ENCODE data around the gene PCSK7. TPM values are rescaled to one million over a fixed set of nuclear protein-coding genes. Genes with fewer than 3 reads are reported as not detected.

PCSK7 gene
- total RNA-seq, 2 donors from 2014 or later, result 25.3 to 32.8 TPM

DNA sequence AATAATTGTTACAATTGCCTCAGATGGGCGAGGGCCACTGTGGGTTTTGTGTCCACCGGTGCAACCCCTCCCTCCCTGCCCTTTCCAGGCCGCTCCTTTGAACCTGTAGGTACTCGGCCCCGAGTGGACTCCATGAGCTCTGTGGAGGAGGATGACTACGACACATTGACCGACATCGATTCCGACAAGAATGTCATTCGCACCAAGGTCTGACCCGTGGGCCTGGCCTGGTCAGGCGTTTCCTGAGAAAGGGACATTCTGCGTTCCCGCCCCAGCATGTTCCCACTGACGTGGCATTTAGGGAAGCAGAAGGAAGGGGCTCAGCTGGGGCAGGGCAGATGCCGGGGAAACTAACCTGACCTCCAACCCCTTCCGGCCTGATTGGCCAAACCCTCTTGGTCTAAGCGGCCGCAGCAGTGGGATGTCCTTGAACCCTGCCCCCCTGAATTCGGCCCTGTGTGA, 43.2 kb downstream of the PCSK7 start:
- TF ChIP-seq, protein P1, sequence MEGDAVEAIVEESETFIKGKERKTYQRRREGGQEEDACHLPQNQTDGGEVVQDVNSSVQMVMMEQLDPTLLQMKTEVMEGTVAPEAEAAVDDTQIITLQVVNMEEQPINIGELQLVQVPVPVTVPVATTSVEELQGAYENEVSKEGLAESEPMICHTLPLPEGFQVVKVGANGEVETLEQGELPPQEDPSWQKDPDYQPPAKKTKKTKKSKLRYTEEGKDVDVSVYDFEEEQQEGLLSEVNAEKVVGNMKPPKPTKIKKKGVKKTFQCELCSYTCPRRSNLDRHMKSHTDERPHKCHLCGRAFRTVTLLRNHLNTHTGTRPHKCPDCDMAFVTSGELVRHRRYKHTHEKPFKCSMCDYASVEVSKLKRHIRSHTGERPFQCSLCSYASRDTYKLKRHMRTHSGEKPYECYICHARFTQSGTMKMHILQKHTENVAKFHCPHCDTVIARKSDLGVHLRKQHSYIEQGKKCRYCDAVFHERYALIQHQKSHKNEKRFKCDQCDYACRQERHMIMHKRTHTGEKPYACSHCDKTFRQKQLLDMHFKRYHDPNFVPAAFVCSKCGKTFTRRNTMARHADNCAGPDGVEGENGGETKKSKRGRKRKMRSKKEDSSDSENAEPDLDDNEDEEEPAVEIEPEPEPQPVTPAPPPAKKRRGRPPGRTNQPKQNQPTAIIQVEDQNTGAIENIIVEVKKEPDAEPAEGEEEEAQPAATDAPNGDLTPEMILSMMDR (IDR thresholded peaks at IDR 0.05), result no peak
- DNase-seq (ENCODE audit: low spot score), result no peak
- Histone ChIP-seq H3K9me3 (no peaks in the 10 kb centered on the region), H3K27ac (no peak overlapping the region), H3K4me3 (no peak overlapping the region), H3K4me1 (no peaks in the 10 kb centered on the region), H3K36me3 (peaks cover 77% of the 10 kb centered on the region), H3K27me3 (no peaks in the 10 kb centered on the region)

DNA sequence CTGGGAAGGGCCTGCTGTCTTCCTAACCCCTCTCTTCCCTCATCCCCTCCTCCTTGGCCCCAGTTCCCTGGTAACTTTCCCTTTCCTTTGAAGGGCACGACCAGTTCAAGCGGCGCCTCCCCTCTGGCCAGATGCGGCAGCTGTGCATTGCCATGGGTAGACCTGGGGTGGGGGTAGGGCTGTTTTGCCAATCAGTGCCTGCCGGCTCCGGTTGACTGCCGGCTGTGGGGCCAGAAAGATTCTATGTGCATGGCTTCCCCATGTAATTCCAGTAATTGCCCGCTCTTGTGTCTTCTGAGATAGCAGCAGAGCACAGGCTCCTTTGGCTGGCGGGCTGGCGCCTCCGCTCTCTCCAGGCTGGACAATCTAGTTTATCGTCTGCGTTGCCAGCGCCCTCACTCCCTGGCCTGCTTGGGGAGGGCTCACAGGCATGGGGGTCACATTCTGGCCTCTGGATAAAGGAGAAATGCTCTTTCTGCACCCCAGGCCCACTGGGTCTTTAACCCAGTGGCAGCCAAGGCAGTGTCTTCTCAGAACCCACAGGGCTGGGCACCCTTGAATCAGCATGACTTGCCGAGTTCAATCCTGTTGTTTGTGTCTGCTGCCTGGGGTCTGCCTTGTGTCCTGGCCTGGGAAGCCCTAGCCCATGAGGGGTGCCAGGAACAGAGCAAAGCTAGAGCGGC, 43.9 kb downstream of the PCSK7 start:
- no peak for DNase-seq (ENCODE audit: low spot score)

DNA sequence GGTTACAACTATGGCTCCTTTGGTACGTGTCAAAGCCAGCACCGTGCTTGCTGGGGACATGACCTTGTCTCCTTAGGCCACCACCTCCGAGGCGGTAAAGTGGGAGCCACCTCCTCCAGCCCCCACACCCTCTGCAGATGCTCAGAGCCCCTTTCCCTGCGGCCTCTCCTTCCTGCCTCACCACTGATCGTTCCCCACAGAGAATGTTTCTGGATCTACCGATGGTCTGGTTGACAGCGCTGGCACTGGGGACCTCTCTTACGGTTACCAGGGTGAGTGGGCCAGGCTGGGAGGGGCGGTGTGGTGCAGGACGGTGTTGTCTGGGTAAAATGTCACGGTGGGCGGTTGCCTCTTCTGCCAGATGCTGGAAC, 44.5 kb downstream of the PCSK7 start:
- H3K27ac ChIP-seq, result no peak overlapping the region
- H3K4me3 ChIP-seq, result no peak overlapping the region
- no peaks in the 10 kb centered on the region for H3K9me3 ChIP-seq
- H3K36me3 ChIP-seq, result peaks cover 75% of the 10 kb centered on the region
- DNase-seq (ENCODE audit: low spot score), result no peak
- TF ChIP-seq, protein P1 (IDR thresholded peaks at IDR 0.05), result no peak
- no peaks in the 10 kb centered on the region for H3K27me3 ChIP-seq
- no peaks in the 10 kb centered on the region for H3K4me1 ChIP-seq

More for the DNA sequence above, 43.9 kb downstream of the PCSK7 start:
- H3K9me3 ChIP-seq, result no peaks in the 10 kb centered on the region
- no peak overlapping the region for H3K27ac ChIP-seq
- H3K27me3 ChIP-seq, result no peaks in the 10 kb centered on the region
- peaks cover 75% of the 10 kb centered on the region for H3K36me3 ChIP-seq
- no peak overlapping the region for H3K4me3 ChIP-seq
- no peaks in the 10 kb centered on the region for H3K4me1 ChIP-seq
- TF ChIP-seq, protein P1 (IDR thresholded peaks at IDR 0.05), result no peak

DNA sequence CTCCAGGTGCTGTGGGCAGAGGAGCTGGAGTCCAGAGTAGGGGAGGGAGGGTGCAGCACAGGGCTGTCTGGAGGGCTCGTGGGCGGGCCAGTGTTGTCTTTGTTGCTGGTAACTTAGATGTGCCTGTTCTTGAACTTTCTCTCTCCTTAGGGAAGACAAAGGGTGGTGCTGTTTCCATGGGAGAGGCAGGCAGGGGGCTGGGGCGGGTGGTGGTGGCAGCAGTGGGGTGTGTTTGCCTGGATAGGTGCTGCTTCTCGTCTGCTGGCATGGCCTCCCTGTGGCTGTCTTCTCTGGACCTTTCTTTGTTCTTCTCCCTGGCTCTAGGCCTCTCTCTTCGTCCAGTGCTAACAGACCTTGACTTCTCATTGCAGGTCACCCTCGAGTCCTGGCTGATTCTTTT, 44.9 kb downstream of the PCSK7 start:
- Histone ChIP-seq H3K36me3 (peaks cover 75% of the 10 kb centered on the region), H3K27ac (no peak overlapping the region), H3K4me3 (no peak overlapping the region), H3K9me3 (no peaks in the 10 kb centered on the region), H3K4me1 (no peaks in the 10 kb centered on the region), H3K27me3 (no peaks in the 10 kb centered on the region)
- TF ChIP-seq, protein P1 (IDR thresholded peaks at IDR 0.05), result no peak
- no peak for DNase-seq (ENCODE audit: low spot score)

DNA sequence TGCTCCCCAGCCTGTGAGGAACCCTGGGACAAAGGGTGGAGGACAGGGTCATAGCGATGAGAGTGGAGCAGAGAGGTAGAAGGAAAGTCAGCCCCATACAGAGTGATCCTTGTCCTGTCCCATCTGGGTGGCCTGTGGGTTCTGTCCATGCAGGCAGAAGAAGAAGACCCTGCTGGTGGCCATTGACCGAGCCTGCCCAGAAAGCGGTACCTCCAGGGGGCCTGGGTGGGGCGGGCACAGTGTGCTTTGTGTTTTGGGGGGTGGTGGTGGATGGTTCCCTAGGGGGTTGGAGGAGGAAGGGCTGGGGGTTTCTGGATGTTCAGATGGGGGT, 45.5 kb downstream of the PCSK7 start:
- H3K36me3 ChIP-seq, result peaks cover 72% of the 10 kb centered on the region
- DNase-seq (ENCODE audit: low spot score), result no peak
- H3K4me3 ChIP-seq, result no peak overlapping the region
- TF ChIP-seq, protein P1 (IDR thresholded peaks at IDR 0.05), result no peak
- no peak overlapping the region for H3K27ac ChIP-seq
- H3K27me3 ChIP-seq, result no peaks in the 10 kb centered on the region
- peaks cover 0 to 2% of the 10 kb centered on the region in 2 donors for H3K4me1 ChIP-seq
- no peaks in the 10 kb centered on the region for H3K9me3 ChIP-seq

Measured in right atrium auricular region (tissue), 2 donors.